ENCODE results near the gene NIM1K.
"Not testable (repeated sequence)": the region's sequence is repeated elsewhere in the genome, so short reads cannot be mapped to it uniquely, and the experiment has no call there.

NIM1K gene

GRCh38 chr5:43256261-43256966, 64.4 kb downstream of the NIM1K start:
- Histone ChIP-seq H3K36me3 (ENCODE audit: control insufficient read depth, insufficient read depth, low read length, severe bottlenecking) (no peaks in the 10 kb centered on the region), H3K9ac (ENCODE audit: low read length) (no peak overlapping the region), H3K4me3 (ENCODE audit: low read length) (no peak overlapping the region), H3K4me1 (ENCODE audit: control insufficient read depth, insufficient read depth, low read length) (peaks cover 7% of the 10 kb centered on the region), H3K27me3 (replicated peaks; ENCODE audit: control insufficient read depth, insufficient read depth, low read length) (no peaks in the 10 kb centered on the region), H3K9me3 (ENCODE audit: control insufficient read depth, low read length) (peaks cover 3% of the 10 kb centered on the region)
- DNase-seq (ENCODE audit: low read depth) = no peak

DNA sequence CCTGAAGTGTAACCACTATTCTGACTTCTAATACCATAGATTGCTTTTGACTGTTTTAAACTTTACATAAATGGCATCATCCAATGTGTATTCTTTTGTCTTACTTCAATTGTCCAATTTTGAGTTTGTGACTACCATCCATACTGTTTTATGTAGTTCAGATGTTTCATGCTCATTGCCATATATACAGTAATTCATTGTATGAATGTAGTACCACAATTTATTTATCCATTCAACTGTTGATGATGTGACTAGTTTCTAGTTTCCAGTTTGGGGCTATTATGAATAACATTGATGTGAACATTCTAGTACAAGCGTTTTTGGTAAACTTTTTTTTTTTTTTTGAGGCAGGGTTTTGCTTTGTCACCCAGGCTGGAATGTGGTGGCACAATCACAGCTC, 66.1 kb downstream of the NIM1K start:
- no peak overlapping the region for H3K9ac ChIP-seq (ENCODE audit: low read length)

GRCh38 chr5:43262269-43262668, 70.2 kb downstream of the NIM1K start:
- H3K9me3 ChIP-seq (ENCODE audit: control insufficient read depth, low read length) = peaks cover 13% of the 10 kb centered on the region
- not testable (repeated sequence) for H3K4me1 ChIP-seq (ENCODE audit: control insufficient read depth, insufficient read depth, low read length); H3K36me3 ChIP-seq (ENCODE audit: control insufficient read depth, insufficient read depth, low read length, severe bottlenecking); H3K9ac ChIP-seq (ENCODE audit: low read length); DNase-seq (ENCODE audit: low read depth); H3K4me3 ChIP-seq (ENCODE audit: low read length); H3K27me3 ChIP-seq (replicated peaks; ENCODE audit: control insufficient read depth, insufficient read depth, low read length)

More for the DNA sequence above, 66.1 kb downstream of the NIM1K start:
- no peaks in the 10 kb centered on the region for H3K27me3 ChIP-seq (replicated peaks; ENCODE audit: control insufficient read depth, insufficient read depth, low read length)
- DNase-seq (ENCODE audit: low read depth) = no peak
- peaks cover 3% of the 10 kb centered on the region for H3K9me3 ChIP-seq (ENCODE audit: control insufficient read depth, low read length)
- H3K4me3 ChIP-seq (ENCODE audit: low read length) = no peak overlapping the region
- H3K36me3 ChIP-seq (ENCODE audit: control insufficient read depth, insufficient read depth, low read length, severe bottlenecking) = no peaks in the 10 kb centered on the region
- no peaks in the 10 kb centered on the region for H3K4me1 ChIP-seq (ENCODE audit: control insufficient read depth, insufficient read depth, low read length)

GRCh38 chr5:43268188-43268820, 76.3 kb downstream of the NIM1K start:
- H3K27me3 ChIP-seq (replicated peaks; ENCODE audit: control insufficient read depth, insufficient read depth, low read length) = no peaks in the 10 kb centered on the region
- peaks cover 14% of the 10 kb centered on the region for H3K9me3 ChIP-seq (ENCODE audit: control insufficient read depth, low read length)

GRCh38 chr5:43270645-43271044, 78.6 kb downstream of the NIM1K start:
- Histone ChIP-seq H3K9me3 (ENCODE audit: control insufficient read depth, low read length) (peaks cover 14% of the 10 kb centered on the region), H3K9ac (ENCODE audit: low read length) (no peak overlapping the region), H3K27me3 (replicated peaks; ENCODE audit: control insufficient read depth, insufficient read depth, low read length) (no peaks in the 10 kb centered on the region), H3K36me3 (ENCODE audit: control insufficient read depth, insufficient read depth, low read length, severe bottlenecking) (no peaks in the 10 kb centered on the region), H3K4me3 (ENCODE audit: low read length) (no peak overlapping the region), H3K4me1 (ENCODE audit: control insufficient read depth, insufficient read depth, low read length) (no peaks in the 10 kb centered on the region)
- DNase-seq (ENCODE audit: low read depth) = no peak

More at GRCh38 chr5:43268188-43268820, 76.3 kb downstream of the NIM1K start:
- no peak overlapping the region for H3K4me3 ChIP-seq (ENCODE audit: low read length)
- H3K36me3 ChIP-seq (ENCODE audit: control insufficient read depth, insufficient read depth, low read length, severe bottlenecking) = no peaks in the 10 kb centered on the region
- H3K9ac ChIP-seq (ENCODE audit: low read length) = no peak overlapping the region
- no peak for DNase-seq (ENCODE audit: low read depth)
- no peaks in the 10 kb centered on the region for H3K4me1 ChIP-seq (ENCODE audit: control insufficient read depth, insufficient read depth, low read length)

DNA sequence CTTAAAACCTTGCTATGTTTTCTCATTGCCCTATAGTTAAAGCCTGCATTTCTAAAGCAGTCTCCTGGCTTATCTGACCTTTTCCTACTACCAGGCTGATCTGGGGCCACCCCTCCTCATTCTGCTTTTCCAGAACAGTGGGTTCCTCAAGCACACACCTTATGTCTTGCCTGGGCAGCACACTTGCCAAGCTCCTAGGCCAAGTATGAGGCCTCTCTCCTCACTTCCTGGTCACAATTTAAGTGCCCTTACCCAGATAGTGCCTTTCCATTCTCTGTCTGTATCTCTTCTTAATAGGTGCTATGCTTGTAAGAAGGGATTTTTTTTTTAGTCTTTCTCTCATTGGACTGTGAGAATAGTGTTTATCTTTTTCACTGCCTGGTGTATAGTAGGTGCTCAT, 81.5 kb downstream of the NIM1K start:
- DNase-seq (ENCODE audit: low read depth) = no peak
- Histone ChIP-seq H3K27me3 (replicated peaks; ENCODE audit: control insufficient read depth, insufficient read depth, low read length) (no peaks in the 10 kb centered on the region), H3K9ac (ENCODE audit: low read length) (no peak overlapping the region), H3K9me3 (ENCODE audit: control insufficient read depth, low read length) (peaks cover 3% of the 10 kb centered on the region), H3K4me3 (ENCODE audit: low read length) (no peak overlapping the region), H3K4me1 (ENCODE audit: control insufficient read depth, insufficient read depth, low read length) (no peaks in the 10 kb centered on the region), H3K36me3 (ENCODE audit: control insufficient read depth, insufficient read depth, low read length, severe bottlenecking) (no peaks in the 10 kb centered on the region)

DNA sequence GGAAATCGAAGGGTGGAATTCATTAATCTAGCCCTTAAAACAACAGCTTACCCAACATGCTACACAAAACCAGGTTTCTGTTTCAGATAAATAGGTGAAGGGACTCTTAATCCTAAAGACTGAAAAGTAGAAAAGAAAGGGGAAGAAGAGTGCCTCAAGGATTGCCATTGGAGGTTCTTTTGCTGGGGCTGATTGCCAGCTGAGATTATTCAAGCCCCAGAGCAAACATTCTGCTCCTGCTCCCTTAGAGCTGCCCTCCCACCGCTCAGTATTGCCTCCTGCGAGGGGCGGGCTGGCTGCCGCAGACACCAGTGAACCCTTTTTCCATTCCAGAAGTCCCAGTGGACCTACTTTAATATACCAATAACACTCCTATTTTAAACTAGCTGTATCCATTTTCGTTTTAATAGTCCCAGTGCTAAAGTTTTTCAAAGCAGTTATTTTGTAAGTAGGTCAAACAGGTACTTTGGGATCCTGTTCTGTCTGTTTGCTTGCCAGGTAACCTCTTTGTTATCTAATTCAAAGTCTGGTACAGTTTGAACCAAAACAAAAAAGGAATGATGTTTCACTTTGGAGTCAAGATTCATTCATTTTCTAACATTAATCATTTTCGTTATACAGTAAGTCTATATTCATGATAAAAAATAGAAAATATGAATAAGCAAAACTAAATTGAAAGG, 82.5 kb downstream of the NIM1K start:
- no peak overlapping the region for H3K9ac ChIP-seq (ENCODE audit: low read length)
- peaks cover 9% of the 10 kb centered on the region for H3K4me1 ChIP-seq (ENCODE audit: control insufficient read depth, insufficient read depth, low read length)
- no peaks in the 10 kb centered on the region for H3K36me3 ChIP-seq (ENCODE audit: control insufficient read depth, insufficient read depth, low read length, severe bottlenecking)
- no peaks in the 10 kb centered on the region for H3K27me3 ChIP-seq (replicated peaks; ENCODE audit: control insufficient read depth, insufficient read depth, low read length)
- DNase-seq (ENCODE audit: low read depth) = no peak
- H3K4me3 ChIP-seq (ENCODE audit: low read length) = no peak overlapping the region
- H3K9me3 ChIP-seq (ENCODE audit: control insufficient read depth, low read length) = no peaks in the 10 kb centered on the region

DNA sequence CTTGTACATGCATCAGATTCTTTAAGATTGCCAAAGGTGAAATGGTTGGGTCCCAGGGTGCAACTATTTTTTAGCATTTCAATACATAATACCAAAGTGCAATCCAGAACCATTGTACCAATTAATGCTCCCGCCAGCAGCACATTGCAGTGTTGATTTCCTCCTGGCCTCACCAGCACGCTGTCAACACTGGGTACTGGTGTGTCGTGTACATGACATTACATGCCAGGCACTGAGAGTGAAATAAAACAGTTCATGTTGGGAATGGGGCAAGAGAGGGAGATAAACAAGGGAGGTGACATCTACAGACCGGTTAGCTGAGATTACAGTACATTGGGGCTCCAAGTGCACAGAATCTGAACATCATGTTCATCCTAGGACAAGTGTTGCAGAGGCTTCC, 83.4 kb downstream of the NIM1K start:
- Histone ChIP-seq H3K36me3 (ENCODE audit: control insufficient read depth, insufficient read depth, low read length, severe bottlenecking) (no peaks in the 10 kb centered on the region), H3K4me1 (ENCODE audit: control insufficient read depth, insufficient read depth, low read length) (peaks cover 16% of the 10 kb centered on the region), H3K9ac (ENCODE audit: low read length) (no peak overlapping the region), H3K4me3 (ENCODE audit: low read length) (no peak overlapping the region), H3K27me3 (replicated peaks; ENCODE audit: control insufficient read depth, insufficient read depth, low read length) (no peaks in the 10 kb centered on the region), H3K9me3 (ENCODE audit: control insufficient read depth, low read length) (no peaks in the 10 kb centered on the region)
- DNase-seq (ENCODE audit: low read depth) = no peak

DNA sequence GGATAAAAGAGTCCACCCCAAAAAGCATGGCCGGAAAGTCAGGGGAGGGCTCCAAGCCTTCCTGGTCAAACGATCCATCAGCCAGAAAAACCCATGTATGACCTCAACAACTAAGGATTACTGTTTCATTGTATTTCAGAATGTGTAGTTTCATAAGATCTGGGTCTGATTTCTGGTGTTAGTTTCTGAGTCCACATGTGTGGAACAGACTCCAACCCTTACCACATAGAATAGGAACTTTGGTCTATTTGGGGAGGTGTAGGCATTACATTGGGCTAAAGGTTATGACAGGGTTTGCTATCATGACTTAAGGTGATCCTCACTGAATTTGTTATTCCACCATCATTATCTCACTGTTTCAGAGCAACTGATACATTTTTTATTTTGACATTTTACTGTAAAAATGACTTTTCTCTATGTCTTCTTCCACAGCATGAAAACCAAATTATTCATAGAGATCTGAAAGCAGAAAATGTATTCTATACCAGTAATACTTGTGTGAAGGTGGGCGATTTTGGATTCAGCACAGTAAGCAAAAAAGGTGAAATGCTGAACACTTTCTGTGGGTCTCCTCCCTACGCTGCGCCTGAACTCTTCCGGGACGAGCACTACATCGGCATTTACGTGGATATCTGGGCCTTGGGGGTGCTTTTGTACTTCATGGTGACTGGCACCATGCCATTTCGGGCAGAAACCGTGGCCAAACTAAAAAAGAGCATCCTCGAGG, 87.7 kb downstream of the NIM1K start:
- Histone ChIP-seq H3K36me3 (ENCODE audit: control insufficient read depth, insufficient read depth, low read length, severe bottlenecking) (no peaks in the 10 kb centered on the region), H3K4me3 (ENCODE audit: low read length) (no peak overlapping the region), H3K4me1 (ENCODE audit: control insufficient read depth, insufficient read depth, low read length) (peaks cover 25% of the 10 kb centered on the region), H3K9ac (ENCODE audit: low read length) (no peak overlapping the region), H3K27me3 (replicated peaks; ENCODE audit: control insufficient read depth, insufficient read depth, low read length) (no peaks in the 10 kb centered on the region), H3K9me3 (ENCODE audit: control insufficient read depth, low read length) (no peaks in the 10 kb centered on the region)
- no peak for DNase-seq (ENCODE audit: low read depth)

- no peaks in the 10 kb centered on the region for H3K9me3 ChIP-seq (ENCODE audit: control insufficient read depth, low read length)
- no peak overlapping the region for H3K4me3 ChIP-seq (ENCODE audit: low read length)
- DNase-seq (ENCODE audit: low read depth) = no peak
- no peaks in the 10 kb centered on the region for H3K27me3 ChIP-seq (replicated peaks; ENCODE audit: control insufficient read depth, insufficient read depth, low read length)
- H3K4me1 ChIP-seq (ENCODE audit: control insufficient read depth, insufficient read depth, low read length) = peaks cover 25% of the 10 kb centered on the region
- H3K36me3 ChIP-seq (ENCODE audit: control insufficient read depth, insufficient read depth, low read length, severe bottlenecking) = peaks cover 11% of the 10 kb centered on the region
- H3K9ac ChIP-seq (ENCODE audit: low read length) = no peak overlapping the region
These were observed 90.0 kb downstream of the NIM1K start for GRCh38 chr5:43281840-43282658.

Data from adipocyte (in vitro differentiated cells).